PC-3 (cell line): ENCODE data around the gene HSD11B1.

Source experiments
- CTCF ChIP-seq: fragments of 300-600 bp; sonication (generic); conservative IDR thresholded peaks from 2 replicates; pipeline ENCODE4 v1.5.1; 2017; ENCODE audit warnings: antibody characterized with exemption, low read depth, mild to moderate bottlenecking, low read length
- EZH2 ChIP-seq: fragments of 300-600 bp; sonication (generic); IDR thresholded peaks from one replicate; pipeline ENCODE4 v1.6.1; 2017; ENCODE audit warnings: antibody characterized with exemption, mild to moderate bottlenecking, low read length; ENCODE audit not compliant: unreplicated experiment
- EZH2phosphoT487 ChIP-seq: fragments of 300-600 bp; sonication (generic); IDR thresholded peaks from 2 replicates; pipeline ENCODE4 v1.6.1; 2018; ENCODE audit warnings: mild to moderate bottlenecking, antibody characterized with exemption, low read length, borderline replicate concordance

- TF ChIP-seq CTCF, result no peak
- no peak for TF ChIP-seq EZH2
- no peak for TF ChIP-seq EZH2phosphoT487
Measured at GRCh38 chr1:209697126-209697525, 7.5 kb upstream of the HSD11B1 start.
